Measurements from ENCODE around the gene TRIM6. TPM values are rescaled to one million over a fixed set of nuclear protein-coding genes. Genes with fewer than 3 reads are reported as not detected.
"Not testable (repeated sequence)": the region's sequence is repeated elsewhere in the genome, so short reads cannot be mapped to it uniquely, and the experiment has no call there.

Gene TRIM6
- total RNA-seq, 2 donors from 2014 or later: 0.35 to 0.82 TPM

DNA sequence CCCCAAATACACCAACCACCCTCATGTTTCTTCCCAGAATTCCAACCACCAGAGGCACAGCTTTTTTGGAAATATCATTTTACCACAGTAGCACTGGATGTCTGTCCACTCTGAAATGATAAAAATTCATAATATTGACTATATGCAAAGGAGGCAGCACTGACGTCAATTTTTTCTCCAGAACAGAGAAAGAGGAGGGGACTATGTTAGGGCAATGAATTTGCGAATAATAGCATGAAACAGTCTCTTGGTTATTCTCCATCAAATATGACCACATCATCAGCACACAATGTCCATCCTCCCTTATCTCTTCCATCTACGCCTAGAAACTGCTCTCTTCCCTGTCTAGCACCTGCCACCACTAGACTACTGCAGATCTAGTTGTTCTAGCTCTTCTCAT, 49.7 kb downstream of the TRIM6 start:
- no peaks in the 10 kb centered on the region for H3K27me3 ChIP-seq
- H3K36me3 ChIP-seq: no peaks in the 10 kb centered on the region
- DNase-seq: no peak
- H3K4me3 ChIP-seq: no peak overlapping the region
- H3K9ac ChIP-seq (ENCODE audit: low read depth in 2 of 2, low read length in 2 of 2): no peak overlapping the region
- TF ChIP-seq, protein P1, sequence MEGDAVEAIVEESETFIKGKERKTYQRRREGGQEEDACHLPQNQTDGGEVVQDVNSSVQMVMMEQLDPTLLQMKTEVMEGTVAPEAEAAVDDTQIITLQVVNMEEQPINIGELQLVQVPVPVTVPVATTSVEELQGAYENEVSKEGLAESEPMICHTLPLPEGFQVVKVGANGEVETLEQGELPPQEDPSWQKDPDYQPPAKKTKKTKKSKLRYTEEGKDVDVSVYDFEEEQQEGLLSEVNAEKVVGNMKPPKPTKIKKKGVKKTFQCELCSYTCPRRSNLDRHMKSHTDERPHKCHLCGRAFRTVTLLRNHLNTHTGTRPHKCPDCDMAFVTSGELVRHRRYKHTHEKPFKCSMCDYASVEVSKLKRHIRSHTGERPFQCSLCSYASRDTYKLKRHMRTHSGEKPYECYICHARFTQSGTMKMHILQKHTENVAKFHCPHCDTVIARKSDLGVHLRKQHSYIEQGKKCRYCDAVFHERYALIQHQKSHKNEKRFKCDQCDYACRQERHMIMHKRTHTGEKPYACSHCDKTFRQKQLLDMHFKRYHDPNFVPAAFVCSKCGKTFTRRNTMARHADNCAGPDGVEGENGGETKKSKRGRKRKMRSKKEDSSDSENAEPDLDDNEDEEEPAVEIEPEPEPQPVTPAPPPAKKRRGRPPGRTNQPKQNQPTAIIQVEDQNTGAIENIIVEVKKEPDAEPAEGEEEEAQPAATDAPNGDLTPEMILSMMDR (IDR thresholded peaks at IDR 0.05): no peak
- no peaks in the 10 kb centered on the region for H3K4me1 ChIP-seq
- intact Hi-C loops (cut with DNase I): no loop called here
- H3K27ac ChIP-seq: no peak overlapping the region
- H3K9me3 ChIP-seq: no peaks in the 10 kb centered on the region

DNA sequence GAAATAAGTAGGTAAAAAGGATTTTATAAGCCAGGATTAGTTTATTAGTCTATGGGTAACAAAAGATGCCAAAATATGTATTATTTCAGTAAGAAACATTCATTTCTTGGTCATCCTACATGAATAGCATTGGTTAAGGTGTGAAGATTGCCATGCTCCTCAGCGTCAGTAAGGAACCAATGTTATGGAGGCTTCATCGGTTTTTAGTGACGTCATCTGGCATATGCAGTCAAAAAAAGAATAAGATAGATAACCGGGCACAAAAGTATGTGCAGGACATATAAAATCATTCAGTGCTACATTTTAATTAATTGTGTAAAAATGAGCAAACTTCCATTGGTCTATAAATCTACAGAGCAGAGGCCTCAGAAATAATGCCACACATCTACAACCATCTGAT, 59.0 kb downstream of the TRIM6 start:
- Histone ChIP-seq H3K4me3 (no peak overlapping the region), H3K27me3 (no peaks in the 10 kb centered on the region), H3K36me3 (no peaks in the 10 kb centered on the region), H3K9ac (ENCODE audit: low read depth in 2 of 2, low read length in 2 of 2) (no peak overlapping the region), H3K27ac (no peak overlapping the region), H3K4me1 (no peaks in the 10 kb centered on the region), H3K9me3 (no peaks in the 10 kb centered on the region)
- TF ChIP-seq, protein P1 (IDR thresholded peaks at IDR 0.05): no peak
- intact Hi-C loops (cut with DNase I): no loop called here
- DNase-seq: no peak

DNA sequence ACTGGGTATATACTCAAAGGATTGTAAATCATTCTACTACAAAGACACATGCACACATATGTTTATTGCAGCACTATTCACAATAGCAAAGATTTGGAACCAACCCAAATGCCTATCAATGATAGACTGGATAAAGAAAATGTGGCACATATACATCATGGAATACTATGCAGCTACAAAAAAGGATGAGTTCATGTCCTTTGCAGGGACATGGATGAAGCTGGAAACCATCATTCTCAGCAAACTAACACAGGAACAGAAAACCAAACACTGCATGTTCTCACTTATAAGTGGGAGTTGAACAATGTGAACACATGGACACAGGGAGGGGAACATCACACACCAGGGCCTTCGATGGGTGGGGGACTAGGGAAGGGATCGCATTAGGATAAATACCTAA, 60.5 kb downstream of the TRIM6 start:
- H3K27ac ChIP-seq; H3K27me3 ChIP-seq; H3K36me3 ChIP-seq; H3K9ac ChIP-seq (ENCODE audit: low read depth in 2 of 2, low read length in 2 of 2); intact Hi-C loops (cut with DNase I); H3K4me3 ChIP-seq; H3K4me1 ChIP-seq; DNase-seq; H3K9me3 ChIP-seq: not testable (repeated sequence)

DNA sequence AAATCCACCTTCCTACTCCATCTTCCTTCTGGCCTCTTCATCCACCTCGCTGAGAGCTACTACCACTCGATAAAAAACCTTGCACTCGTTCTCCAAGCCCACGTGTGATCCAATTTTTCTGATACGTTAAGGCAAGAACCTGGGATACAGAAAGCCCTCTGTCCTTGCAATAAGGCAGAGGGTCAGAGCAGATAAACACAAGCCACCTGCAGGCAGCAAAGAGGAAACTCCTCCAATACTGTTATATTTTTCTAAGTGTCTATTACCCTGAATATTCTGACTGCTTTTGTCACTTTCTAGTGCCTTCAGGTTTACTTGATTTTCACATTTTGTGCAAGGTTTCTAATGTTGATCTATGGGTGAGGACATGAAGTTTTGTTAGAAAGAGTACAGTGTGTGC, 61.9 kb downstream of the TRIM6 start:
- intact Hi-C loops (cut with DNase I): no loop called here
- TF ChIP-seq, protein P1 (IDR thresholded peaks at IDR 0.05): no peak
- no peak for DNase-seq
- Histone ChIP-seq H3K9ac (ENCODE audit: low read depth in 2 of 2, low read length in 2 of 2) (no peak overlapping the region), H3K27me3 (no peaks in the 10 kb centered on the region), H3K4me1 (no peaks in the 10 kb centered on the region), H3K9me3 (no peaks in the 10 kb centered on the region), H3K27ac (no peak overlapping the region), H3K36me3 (no peaks in the 10 kb centered on the region), H3K4me3 (no peak overlapping the region)

Other genes starting within 250 kb of the TRIM6 start
- gene OR51B6, start 245.1 kb upstream of the TRIM6 start, total RNA-seq: not detected
- not detected for gene OR51M1, start 212.8 kb upstream of the TRIM6 start, total RNA-seq
- gene OR51Q1, start 174.5 kb upstream of the TRIM6 start, total RNA-seq: not detected
- gene OR51I1, start 155.1 kb upstream of the TRIM6 start, total RNA-seq: not detected
- not detected for gene OR51I2, start 147.3 kb upstream of the TRIM6 start, total RNA-seq
- not detected for gene OR52D1, start 108.0 kb upstream of the TRIM6 start, total RNA-seq
- not detected for gene UBQLN3, start 86.7 kb upstream of the TRIM6 start, total RNA-seq
- gene UBQLNL, start 79.9 kb upstream of the TRIM6 start, total RNA-seq: under 1 TPM in 1 of 2 donors, not detected in 1; 0.22 TPM
- gene OR52H1, start 48.1 kb upstream of the TRIM6 start, total RNA-seq: not detected
- not detected for gene OR52B6, start 15.8 kb upstream of the TRIM6 start, total RNA-seq
- gene TRIM34, start 28.4 kb downstream of the TRIM6 start, total RNA-seq: 1 to 10 TPM; 6.2 to 7.8 TPM
- gene TRIM5, start 88.4 kb downstream of the TRIM6 start, total RNA-seq: 10 to 100 TPM; 21.4 to 23.3 TPM
- gene TRIM22, start 93.2 kb downstream of the TRIM6 start, total RNA-seq: 10 to 100 TPM; 16.6 to 17.7 TPM
- gene OR56B1, start 139.8 kb downstream of the TRIM6 start, total RNA-seq: not detected
- gene OR52N4, start 157.6 kb downstream of the TRIM6 start, total RNA-seq: not detected
- not detected for gene OR52N5, start 186.7 kb downstream of the TRIM6 start, total RNA-seq
- not detected for gene OR52N1, start 194.6 kb downstream of the TRIM6 start, total RNA-seq
- gene OR52N2, start 212.3 kb downstream of the TRIM6 start, total RNA-seq: not detected
- not detected for gene OR52E6, start 245.3 kb downstream of the TRIM6 start, total RNA-seq